Activated naive CD4-positive, alpha-beta T cell treated with anti-CD3 and anti-CD28 coated beads, Interleukin-2, amount 10 ng/mL, durations not matched to agents 7 days and 5 days (primary cell): ENCODE measurements around the gene LEMD1.

Experiments
- CTCF ChIA-PET: fragments of 350-600 bp; sonication (Branson Sonifier 250); formaldehyde crosslinking; loops from one replicate; lab custom pipeline; 2021; ENCODE audit warnings: antibody characterized with exemption; lab: Charles Lee
- DNase-seq: peaks from one replicate; pipeline ENCODE4 v3.0.0-alpha.2; 2020
- H3K27ac Mint-ChIP-seq: one replicate; pipeline ENCODE4 v1.8.0; 2021; ENCODE audit warnings: mild to moderate bottlenecking, moderate library complexity, mixed read lengths
- H3K27me3 Mint-ChIP-seq: one replicate; pipeline ENCODE4 v1.8.0; 2021; ENCODE audit warnings: mild to moderate bottlenecking, mixed read lengths
- H3K36me3 Mint-ChIP-seq: one replicate; pipeline ENCODE4 v1.8.0; 2021; ENCODE audit warnings: mixed read lengths
- H3K4me1 Mint-ChIP-seq: one replicate; pipeline ENCODE4 v1.8.0; 2021; ENCODE audit warnings: mixed read lengths
- H3K4me3 Mint-ChIP-seq: one replicate; pipeline ENCODE4 v1.8.0; 2021; ENCODE audit warnings: mild to moderate bottlenecking, moderate library complexity, mixed read lengths
- H3K9me3 Mint-ChIP-seq: one replicate; pipeline ENCODE4 v1.8.0; 2021; ENCODE audit warnings: mixed read lengths

Gene LEMD1

GRCh38 chr1:205451759-205452164 lies 29.9 kb upstream of the LEMD1 start:
- CTCF ChIA-PET = interaction anchor here (1.0 kb wide), 1 partner anchor 13 kb away, joined by 3 read pairs; no protein-coding TSS in a partner anchor

GRCh38 chr1:205451202-205451601 lies 29.3 kb upstream of the LEMD1 start:
- H3K9me3 Mint-ChIP-seq = no peaks in the 10 kb centered on the region
- H3K36me3 Mint-ChIP-seq = no peaks in the 10 kb centered on the region
- no peak for DNase-seq
- CTCF ChIA-PET = no interaction called here
- peaks cover 86% of the 10 kb centered on the region for H3K27me3 Mint-ChIP-seq
- no peak overlapping the region for H3K4me3 Mint-ChIP-seq
- H3K4me1 Mint-ChIP-seq = peaks cover 11% of the 10 kb centered on the region
- no peak overlapping the region for H3K27ac Mint-ChIP-seq

More at GRCh38 chr1:205451759-205452164, 29.9 kb upstream of the LEMD1 start:
- H3K4me3 Mint-ChIP-seq = no peak overlapping the region
- H3K27ac Mint-ChIP-seq = no peak overlapping the region
- no peaks in the 10 kb centered on the region for H3K9me3 Mint-ChIP-seq
- H3K4me1 Mint-ChIP-seq = peaks cover 15% of the 10 kb centered on the region
- DNase-seq = no peak
- peaks cover 86% of the 10 kb centered on the region for H3K27me3 Mint-ChIP-seq
- no peaks in the 10 kb centered on the region for H3K36me3 Mint-ChIP-seq

DNA sequence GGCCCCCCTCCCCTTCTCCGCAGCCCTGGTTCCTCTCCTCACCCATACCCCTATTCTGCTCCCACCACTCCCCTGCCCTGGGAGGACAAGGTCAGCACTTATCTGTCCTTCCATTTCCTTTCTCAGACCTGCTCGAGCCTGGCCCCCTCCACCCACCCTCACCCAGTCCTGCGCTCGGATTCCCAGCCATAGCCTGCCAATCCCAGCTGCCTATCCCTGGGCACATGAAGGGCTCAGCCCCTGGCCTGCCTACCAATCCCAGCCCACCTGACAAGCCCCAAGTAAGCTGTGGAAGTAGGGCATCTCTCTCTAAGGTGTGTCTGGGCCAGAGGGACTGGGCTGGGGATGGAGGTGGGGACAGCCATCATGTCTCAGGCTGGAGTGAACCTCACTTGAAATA lies 28.6 kb upstream of the LEMD1 start:
- no peak overlapping the region for H3K27ac Mint-ChIP-seq
- H3K27me3 Mint-ChIP-seq = peaks cover 85% of the 10 kb centered on the region
- CTCF ChIA-PET = no interaction called here
- no peaks in the 10 kb centered on the region for H3K9me3 Mint-ChIP-seq
- no peak for DNase-seq
- H3K4me3 Mint-ChIP-seq = no peak overlapping the region
- H3K4me1 Mint-ChIP-seq = peaks cover 7% of the 10 kb centered on the region
- H3K36me3 Mint-ChIP-seq = no peaks in the 10 kb centered on the region

GRCh38 chr1:205449750-205450443 lies 28.0 kb upstream of the LEMD1 start:
- peak; percentile 32 for DNase-seq
- peak overlapping the region; percentile 42 for H3K27ac Mint-ChIP-seq
- CTCF ChIA-PET = interaction anchor here (0.7 kb wide), 1 partner anchor 19 kb away, joined by 4 read pairs; no protein-coding TSS in a partner anchor
- H3K36me3 Mint-ChIP-seq = no peaks in the 10 kb centered on the region
- no peaks in the 10 kb centered on the region for H3K9me3 Mint-ChIP-seq
- H3K27me3 Mint-ChIP-seq = peaks cover 85% of the 10 kb centered on the region
- peaks cover 5% of the 10 kb centered on the region for H3K4me1 Mint-ChIP-seq
- H3K4me3 Mint-ChIP-seq = peak overlapping the region; percentile 26

DNA sequence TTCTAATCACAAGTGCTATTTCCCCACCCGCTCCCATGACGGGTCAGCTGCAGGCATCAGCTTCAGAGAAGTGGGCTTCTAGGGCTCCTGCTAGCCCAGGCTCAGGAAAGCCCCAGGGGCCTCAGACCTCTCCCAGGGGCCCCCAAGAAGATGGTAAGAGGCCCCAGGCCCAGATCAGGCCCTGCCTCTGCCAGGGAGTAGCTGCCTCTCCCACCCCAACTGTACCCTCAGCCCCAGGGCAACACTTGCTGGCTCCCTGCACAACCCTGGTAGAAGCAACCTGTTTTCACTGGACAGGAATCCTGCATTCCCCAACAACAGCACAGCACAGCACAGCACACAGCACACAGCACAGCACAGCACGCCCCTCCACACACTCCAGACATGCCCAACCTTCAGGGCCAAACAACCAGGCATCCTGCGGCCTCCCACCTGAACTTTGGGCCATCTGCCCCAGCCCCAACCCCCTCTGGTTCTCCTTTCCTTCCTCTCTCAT lies 27.4 kb upstream of the LEMD1 start:
- DNase-seq = no peak
- Mint-ChIP-seq H3K4me1 (peaks cover 5% of the 10 kb centered on the region), H3K27me3 (peaks cover 85% of the 10 kb centered on the region), H3K36me3 (no peaks in the 10 kb centered on the region), H3K27ac (peak overlapping the region; percentile 42), H3K4me3 (peak overlapping the region; percentile 26), H3K9me3 (no peaks in the 10 kb centered on the region)
- CTCF ChIA-PET = interaction anchor here (0.7 kb wide), 1 partner anchor 19 kb away, joined by 4 read pairs; no protein-coding TSS in a partner anchor

GRCh38 chr1:205448540-205449253 lies 26.8 kb upstream of the LEMD1 start:
- no peaks in the 10 kb centered on the region for H3K9me3 Mint-ChIP-seq
- peaks cover 5% of the 10 kb centered on the region for H3K4me1 Mint-ChIP-seq
- no peak for DNase-seq
- H3K27me3 Mint-ChIP-seq = peaks cover 85% of the 10 kb centered on the region
- no peak overlapping the region for H3K4me3 Mint-ChIP-seq
- CTCF ChIA-PET = no interaction called here
- H3K27ac Mint-ChIP-seq = no peak overlapping the region
- no peaks in the 10 kb centered on the region for H3K36me3 Mint-ChIP-seq

DNA sequence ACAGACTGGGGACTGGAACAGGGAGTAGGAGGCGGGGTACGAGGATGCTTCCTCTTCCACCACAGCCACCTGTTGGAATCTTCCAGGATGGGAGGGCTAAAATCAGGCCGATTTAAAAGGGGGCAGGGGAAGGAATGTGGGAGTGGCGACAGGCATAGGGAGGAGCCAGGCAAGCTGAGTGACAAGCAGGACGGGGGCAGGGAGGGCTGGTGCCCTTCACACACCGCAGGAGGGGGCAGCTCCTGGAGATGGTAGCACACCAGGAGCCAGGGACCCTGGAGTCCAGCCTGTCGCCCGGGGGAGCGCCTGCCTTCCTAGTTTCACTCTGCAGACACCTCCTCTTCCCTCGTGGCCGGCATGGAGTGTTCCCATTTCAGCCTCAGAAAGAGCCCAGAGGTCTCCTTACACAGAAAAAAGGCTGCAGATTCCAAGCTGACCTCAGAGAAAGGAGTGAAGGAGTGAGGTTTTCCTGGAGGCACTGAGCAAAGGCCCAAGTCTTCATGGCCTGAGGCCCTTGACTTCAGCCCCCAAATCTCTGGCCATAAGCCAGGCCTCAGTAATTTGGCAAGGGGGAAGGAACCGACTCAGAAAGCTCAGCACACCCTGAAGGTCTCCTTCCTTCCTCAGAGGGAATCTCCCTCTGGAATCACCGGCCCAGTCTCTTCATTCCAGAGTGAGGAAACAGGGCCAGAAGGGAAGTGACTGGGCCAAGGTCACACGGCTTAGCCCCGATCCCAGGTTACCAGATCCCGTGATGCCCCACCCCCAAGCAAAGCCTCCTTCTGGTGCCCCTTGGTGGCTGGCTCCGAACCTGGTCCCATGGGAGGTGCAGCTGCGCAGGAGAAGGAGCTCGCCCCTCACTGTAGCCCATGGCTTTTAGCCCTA lies 25.8 kb upstream of the LEMD1 start:
- no peaks in the 10 kb centered on the region for H3K36me3 Mint-ChIP-seq
- DNase-seq = no peak
- peaks cover 77% of the 10 kb centered on the region for H3K27me3 Mint-ChIP-seq
- no peaks in the 10 kb centered on the region for H3K9me3 Mint-ChIP-seq
- H3K4me1 Mint-ChIP-seq = peaks cover 5% of the 10 kb centered on the region
- H3K4me3 Mint-ChIP-seq = no peak overlapping the region
- no peak overlapping the region for H3K27ac Mint-ChIP-seq
- CTCF ChIA-PET = no interaction called here

DNA sequence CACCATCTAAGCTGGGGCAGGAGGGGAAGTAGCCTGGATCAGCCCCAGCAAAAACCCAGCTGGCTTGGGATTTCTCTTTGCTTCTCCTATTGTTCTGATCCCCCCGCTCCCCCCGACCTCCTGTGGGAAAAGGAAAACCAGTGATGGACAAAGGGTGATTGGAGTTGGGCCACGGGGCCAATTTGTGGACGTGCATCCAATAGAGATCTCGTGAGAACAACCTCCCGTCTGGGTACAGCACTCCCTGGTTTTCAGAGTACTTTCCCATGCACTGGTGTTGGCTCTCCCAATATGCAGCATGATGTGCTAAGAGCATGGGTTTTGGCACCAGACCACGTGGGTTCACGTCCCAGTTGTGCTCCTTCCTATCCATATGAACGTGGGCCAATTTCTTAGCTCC lies 25.0 kb upstream of the LEMD1 start:
- Mint-ChIP-seq H3K27me3 (peaks cover 74% of the 10 kb centered on the region), H3K36me3 (no peaks in the 10 kb centered on the region), H3K4me1 (peaks cover 7% of the 10 kb centered on the region), H3K4me3 (no peak overlapping the region), H3K9me3 (no peaks in the 10 kb centered on the region), H3K27ac (no peak overlapping the region)
- CTCF ChIA-PET = no interaction called here
- DNase-seq = no peak

GRCh38 chr1:205445646-205445935 lies 23.7 kb upstream of the LEMD1 start:
- Mint-ChIP-seq H3K4me3 (no peak overlapping the region), H3K36me3 (no peaks in the 10 kb centered on the region), H3K9me3 (no peaks in the 10 kb centered on the region), H3K27ac (no peak overlapping the region), H3K27me3 (peaks cover 64% of the 10 kb centered on the region), H3K4me1 (peaks cover 20% of the 10 kb centered on the region)
- CTCF ChIA-PET = interaction anchor here (1.2 kb wide), 1 partner anchor 91 kb away, joined by 5 read pairs; no protein-coding TSS in a partner anchor
- no peak for DNase-seq

DNA sequence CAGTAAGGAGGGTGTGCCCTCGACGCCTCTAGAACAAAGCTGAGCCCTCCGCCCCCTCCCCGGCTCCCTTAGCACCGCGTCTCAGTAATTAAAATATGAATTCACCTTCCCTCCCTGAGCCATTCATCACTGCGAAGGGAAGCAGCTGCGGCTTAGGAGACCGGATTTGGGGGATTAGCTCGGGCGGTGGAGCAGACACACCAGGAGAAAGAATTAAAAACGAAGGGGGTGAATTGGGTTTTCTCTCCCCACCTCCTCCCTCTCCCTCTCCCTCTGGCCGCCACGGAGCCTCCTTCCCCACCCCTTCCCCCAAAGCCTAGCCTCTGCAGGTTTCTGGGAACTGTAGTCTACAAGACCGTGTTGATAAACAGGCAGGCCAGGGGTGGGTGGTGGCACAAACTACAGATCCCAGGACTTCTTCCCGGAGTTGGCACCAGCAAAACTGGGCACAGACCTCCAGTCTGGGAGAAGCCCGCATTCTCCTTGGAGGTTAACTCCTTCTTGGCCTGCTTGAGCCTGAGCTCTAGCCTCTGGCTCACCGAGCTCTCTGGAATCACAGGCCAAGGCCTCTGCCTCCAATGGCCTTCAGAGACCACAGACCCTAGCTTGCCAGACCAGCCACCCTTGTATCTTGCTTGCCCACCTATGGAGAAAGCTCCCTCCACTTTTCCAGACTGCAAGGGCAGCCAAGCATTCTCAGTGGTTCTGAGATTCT lies 23.2 kb upstream of the LEMD1 start:
- Mint-ChIP-seq H3K27ac (no peak overlapping the region), H3K4me1 (peaks cover 25% of the 10 kb centered on the region), H3K9me3 (no peaks in the 10 kb centered on the region), H3K4me3 (no peak overlapping the region), H3K27me3 (peaks cover 61% of the 10 kb centered on the region), H3K36me3 (no peaks in the 10 kb centered on the region)
- no peak for DNase-seq
- CTCF ChIA-PET = interaction anchor here (1.0 to 1.2 kb wide), 2 partner anchors 40 to 91 kb away, joined by 3 to 5 read pairs; no protein-coding TSS in a partner anchor

GRCh38 chr1:205444300-205444930 lies 22.6 kb upstream of the LEMD1 start:
- no peak overlapping the region for H3K4me3 Mint-ChIP-seq
- H3K4me1 Mint-ChIP-seq = peaks cover 28% of the 10 kb centered on the region
- no peaks in the 10 kb centered on the region for H3K36me3 Mint-ChIP-seq
- H3K9me3 Mint-ChIP-seq = no peaks in the 10 kb centered on the region
- peaks cover 57% of the 10 kb centered on the region for H3K27me3 Mint-ChIP-seq
- no peak overlapping the region for H3K27ac Mint-ChIP-seq
- CTCF ChIA-PET = interaction anchor here (1.0 to 1.6 kb wide), 2 partner anchors 14 to 41 kb away, joined by 3 to 4 read pairs; no protein-coding TSS in a partner anchor
- DNase-seq = no peak

DNA sequence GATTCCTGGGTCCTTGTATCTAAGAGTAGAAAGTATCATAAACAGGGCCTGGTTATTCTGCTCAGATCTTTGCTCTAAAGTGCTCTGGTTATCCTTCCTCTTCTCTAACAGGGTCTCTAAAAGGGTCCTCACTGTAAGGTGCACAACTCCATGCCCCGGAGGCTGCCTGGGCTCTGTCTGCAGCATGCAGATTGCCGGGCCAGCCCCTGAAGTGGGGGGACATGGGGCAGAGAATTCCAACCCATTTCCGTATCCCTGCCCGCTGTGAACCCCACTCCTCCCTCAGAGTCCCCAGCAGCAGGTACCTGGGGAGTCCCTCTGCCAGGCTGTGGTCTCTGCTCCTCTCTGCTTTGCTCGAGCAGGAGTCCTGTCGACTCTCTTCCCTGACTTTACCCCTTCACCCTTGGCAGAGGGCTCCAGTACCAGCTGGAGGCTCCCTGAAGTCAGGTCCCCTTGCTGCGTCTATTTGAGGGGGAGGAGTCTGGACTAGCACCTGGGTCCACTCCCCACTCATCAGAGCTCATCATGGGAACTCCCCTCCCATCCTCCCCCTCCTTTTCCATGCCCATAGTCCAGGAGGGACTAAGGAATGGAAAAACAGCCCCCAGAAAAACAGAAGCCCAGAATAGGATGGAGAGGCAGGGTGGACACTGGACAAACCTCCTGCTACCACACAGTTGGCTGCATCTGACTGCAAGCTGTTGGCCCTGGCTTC lies 21.9 kb upstream of the LEMD1 start:
- Mint-ChIP-seq H3K27ac (no peak overlapping the region), H3K4me1 (peaks cover 26% of the 10 kb centered on the region), H3K36me3 (no peaks in the 10 kb centered on the region), H3K9me3 (no peaks in the 10 kb centered on the region), H3K4me3 (no peak overlapping the region), H3K27me3 (peaks cover 60% of the 10 kb centered on the region)
- peak; percentile 5 for DNase-seq
- CTCF ChIA-PET = interaction anchor here (1.0 to 1.6 kb wide), 3 partner anchors 13 to 45 kb away, joined by 3 to 4 read pairs (median 3); no protein-coding TSS in a partner anchor
